GM12875 (cell line): ENCODE data around the gene WDR70.
"Not testable (repeated sequence)": the region's sequence is repeated elsewhere in the genome, so short reads cannot be mapped to it uniquely, and the experiment has no call there.

ENCODE experiments used
- H3K4me3 ChIP-seq: one replicate; pipeline ENCODE4 v1.5.1; 2011; ENCODE audit warnings: low read depth, low read length, control low read depth
- TF ChIP-seq, protein P1 (sequence below): IDR thresholded peaks from 2 replicates; pipeline ENCODE4 v1.5.1; 2011; ENCODE audit warnings: low read depth, mild to moderate bottlenecking, control low read depth, inconsistent platforms, low read length, moderate library complexity, borderline replicate concordance; ENCODE audit not compliant: insufficient read depth

WDR70 gene

DNA sequence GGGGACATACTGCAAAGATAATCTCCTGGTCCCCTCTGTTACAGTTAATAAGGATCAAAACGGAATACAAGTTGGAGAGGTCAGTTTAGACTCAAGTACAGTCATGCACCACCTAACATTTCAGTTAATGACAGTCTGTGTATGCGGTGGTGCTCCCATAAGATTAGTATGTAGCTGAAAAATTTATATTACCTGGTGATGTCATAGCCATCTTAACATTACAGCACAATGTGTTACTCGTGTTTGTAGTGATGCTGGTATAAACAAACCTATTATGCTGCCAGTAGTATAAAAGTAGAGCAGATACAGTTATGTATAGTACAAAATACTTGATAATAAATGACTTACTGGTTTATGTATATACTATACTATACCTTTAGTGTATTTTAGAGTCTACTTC is 252.8 kb downstream of the WDR70 start:
- H3K4me3 ChIP-seq = no peak overlapping the region
- TF ChIP-seq, protein P1, sequence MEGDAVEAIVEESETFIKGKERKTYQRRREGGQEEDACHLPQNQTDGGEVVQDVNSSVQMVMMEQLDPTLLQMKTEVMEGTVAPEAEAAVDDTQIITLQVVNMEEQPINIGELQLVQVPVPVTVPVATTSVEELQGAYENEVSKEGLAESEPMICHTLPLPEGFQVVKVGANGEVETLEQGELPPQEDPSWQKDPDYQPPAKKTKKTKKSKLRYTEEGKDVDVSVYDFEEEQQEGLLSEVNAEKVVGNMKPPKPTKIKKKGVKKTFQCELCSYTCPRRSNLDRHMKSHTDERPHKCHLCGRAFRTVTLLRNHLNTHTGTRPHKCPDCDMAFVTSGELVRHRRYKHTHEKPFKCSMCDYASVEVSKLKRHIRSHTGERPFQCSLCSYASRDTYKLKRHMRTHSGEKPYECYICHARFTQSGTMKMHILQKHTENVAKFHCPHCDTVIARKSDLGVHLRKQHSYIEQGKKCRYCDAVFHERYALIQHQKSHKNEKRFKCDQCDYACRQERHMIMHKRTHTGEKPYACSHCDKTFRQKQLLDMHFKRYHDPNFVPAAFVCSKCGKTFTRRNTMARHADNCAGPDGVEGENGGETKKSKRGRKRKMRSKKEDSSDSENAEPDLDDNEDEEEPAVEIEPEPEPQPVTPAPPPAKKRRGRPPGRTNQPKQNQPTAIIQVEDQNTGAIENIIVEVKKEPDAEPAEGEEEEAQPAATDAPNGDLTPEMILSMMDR = no peak

DNA sequence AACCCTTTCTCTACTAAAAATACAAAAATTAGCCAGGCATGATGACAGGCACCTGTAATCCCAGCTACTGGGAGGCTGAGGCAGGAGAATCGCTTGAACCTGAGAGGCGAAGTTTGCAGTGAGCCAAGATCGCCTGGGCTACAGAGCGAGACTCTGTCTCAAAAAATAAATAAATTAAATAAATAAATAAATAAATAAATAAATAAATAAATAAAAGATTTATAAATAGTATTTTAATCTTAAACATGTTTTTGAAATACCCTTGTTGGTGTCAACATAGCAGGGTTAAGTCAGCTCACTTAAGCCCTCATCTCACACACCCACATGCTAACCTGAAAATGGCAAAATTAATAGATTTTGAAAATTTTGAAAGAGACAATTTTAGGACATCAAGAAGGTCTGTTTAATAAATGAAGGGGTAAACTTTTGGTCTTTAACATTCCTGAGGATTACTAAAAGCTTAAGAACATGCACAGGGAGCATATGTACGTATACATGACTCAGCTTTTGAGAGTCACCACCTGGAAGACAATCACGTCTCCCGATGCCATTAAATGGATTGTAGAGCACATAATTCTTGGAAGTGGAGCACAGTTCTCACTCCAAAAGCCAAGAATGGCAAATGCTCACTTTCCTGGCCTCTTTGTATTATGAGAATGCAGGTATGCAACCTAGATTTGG is 258.2 kb downstream of the WDR70 start:
- no peak overlapping the region for H3K4me3 ChIP-seq
- TF ChIP-seq, protein P1 = no peak

DNA sequence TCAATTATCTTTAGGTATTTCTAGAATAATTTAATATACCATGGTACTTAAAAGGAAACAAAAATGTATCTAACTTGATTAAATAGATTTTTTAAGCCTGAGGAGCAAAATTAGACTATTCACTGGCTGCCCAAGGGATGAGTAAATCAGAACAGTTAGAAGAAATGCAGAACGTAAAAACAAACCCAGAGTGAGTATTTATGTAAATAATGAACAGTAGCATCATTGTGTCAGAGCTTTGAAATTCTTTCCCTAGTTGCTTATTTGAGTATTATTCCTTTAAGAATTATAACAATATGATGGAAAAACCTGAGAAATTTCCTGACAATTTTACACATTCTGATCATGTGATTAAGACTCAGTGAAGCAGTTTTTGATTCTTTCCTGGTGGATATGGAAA is 259.8 kb downstream of the WDR70 start:
- no peak overlapping the region for H3K4me3 ChIP-seq
- TF ChIP-seq, protein P1 = no peak

DNA sequence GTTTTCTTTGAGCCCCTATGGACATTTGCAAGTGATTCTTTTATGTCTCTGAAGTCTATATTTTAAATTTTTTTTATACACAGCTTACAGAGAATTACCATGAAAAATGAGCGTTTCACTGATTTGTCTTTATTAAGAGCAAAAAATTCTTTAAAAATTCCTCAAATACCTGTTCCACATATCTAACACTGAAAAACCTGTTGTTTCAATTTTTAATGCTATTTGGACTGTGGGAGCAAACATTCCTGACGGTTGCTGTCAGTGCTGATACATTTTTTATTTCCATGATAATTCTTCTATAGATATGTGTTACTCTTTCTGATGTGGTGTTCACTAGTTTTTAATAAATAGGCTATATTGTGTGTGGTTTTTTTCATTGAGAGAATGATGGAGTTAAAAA is 261.0 kb downstream of the WDR70 start:
- TF ChIP-seq, protein P1 = no peak

DNA sequence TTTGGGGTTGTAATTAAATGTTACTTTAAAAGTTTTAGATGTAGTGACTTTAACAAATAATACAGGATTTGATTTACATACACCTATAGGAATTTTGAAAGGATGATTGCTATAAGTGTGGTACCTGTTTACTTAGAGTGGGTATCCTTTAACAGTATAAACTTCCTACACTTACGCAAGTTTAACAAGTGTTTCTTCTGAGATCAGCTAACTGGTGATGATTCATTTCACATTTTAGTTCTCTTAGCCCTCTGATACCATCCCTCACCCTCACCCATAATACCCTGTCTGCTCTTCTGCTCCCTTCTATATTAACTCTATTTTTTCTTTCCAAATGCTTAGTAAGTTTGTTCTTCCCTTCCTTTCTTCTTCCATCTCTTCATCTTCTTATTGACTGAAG is 262.8 kb downstream of the WDR70 start:
- H3K4me3 ChIP-seq = no peak overlapping the region
- TF ChIP-seq, protein P1 = no peak

More for the DNA sequence above, 261.0 kb downstream of the WDR70 start:
- no peak overlapping the region for H3K4me3 ChIP-seq

DNA sequence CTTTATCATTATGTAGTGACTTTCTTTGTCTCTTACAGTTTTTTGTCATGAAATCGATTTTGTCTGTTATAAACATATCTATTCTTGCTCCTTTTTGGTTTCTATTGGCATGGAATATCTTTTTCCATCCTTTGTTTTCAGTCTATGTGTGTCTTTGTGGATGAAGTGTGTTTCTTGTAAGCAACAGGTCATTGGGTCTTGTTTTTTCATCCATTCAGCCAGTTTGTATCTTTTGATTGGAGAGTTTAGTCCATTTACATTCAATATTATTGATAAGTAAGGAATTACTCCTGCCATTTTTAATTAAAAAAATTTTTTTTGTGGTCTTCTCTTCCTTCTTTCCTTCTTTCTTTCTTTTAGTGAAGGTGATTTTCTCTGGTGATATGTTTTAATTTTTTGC is 266.6 kb downstream of the WDR70 start:
- TF ChIP-seq, protein P1 = no peak
- no peak overlapping the region for H3K4me3 ChIP-seq

DNA sequence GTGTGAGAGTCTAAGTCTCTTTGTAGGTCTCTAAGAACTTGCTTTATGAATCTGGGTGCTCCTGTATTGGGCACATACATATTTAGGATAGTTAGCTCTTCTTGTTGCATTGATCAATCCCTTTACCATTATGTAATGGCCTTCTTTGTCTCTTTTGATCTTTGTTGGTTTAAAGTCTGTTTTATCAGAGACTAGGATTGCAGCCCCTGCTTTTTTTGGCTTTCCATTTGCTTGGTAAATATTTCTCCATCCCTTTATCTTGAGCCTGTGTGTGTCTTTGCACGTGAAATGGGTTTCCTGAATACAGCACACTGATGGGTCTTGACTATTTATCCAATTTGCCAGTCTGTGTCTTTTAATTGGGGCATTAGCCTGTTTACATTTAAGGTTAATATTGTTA is 275.4 kb downstream of the WDR70 start:
- not testable (repeated sequence) for H3K4me3 ChIP-seq

DNA sequence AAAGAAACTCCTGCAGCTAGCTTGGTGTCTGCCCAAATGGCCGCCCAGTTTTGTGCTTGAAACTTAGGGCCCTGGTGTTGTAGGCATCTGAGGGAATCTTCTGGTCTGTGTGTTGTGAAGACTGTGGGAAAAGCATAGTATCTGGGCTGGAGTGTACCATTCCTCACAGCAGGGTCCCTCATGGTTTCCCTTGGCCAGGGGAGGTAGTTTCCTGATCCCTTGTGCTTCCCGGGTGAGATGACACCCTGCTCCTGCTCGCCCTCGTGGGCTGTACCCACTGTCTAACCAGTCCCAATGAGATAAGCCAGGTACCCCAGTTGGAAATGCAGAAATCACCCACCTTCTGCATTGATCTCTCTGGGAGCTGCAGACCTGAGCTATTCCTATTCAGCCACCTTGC is 277.9 kb downstream of the WDR70 start:
- no peak overlapping the region for H3K4me3 ChIP-seq
- TF ChIP-seq, protein P1 = no peak
